ENCODE results near the gene SUGP2.

SUGP2 gene

DNA sequence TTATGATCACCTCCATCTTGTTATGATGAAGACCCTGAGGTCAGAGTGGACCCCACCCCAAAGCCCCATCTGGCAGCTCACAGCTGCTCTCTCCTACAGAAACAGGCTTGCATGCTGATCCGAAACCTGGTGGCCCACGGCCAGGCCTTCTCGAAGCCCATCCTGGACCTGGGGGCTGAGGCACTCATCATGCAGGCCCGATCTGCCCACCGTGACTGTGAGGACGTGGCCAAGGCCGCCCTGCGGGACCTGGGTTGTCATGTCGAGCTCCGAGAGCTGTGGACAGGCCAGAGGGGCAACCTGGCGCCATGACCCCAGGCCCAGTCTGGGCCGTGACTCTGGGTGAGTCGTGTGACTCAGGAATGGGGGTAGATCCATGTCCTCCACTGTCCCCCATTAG lies 24.0 kb upstream of the SUGP2 start:
- Histone ChIP-seq H3K27me3 (ENCODE audit: insufficient read depth, low read length, poor library complexity) (no peaks in the 10 kb centered on the region), H3K4me3 (ENCODE audit: low read length) (no peak overlapping the region), H2AK5ac (ENCODE audit: low read length) (no peak overlapping the region), H3K23ac (ENCODE audit: low read length) (no peak overlapping the region), H3K9ac (ENCODE audit: low read length) (no peak overlapping the region), H3K56ac (ENCODE audit: low read length) (no peak overlapping the region), H3K4me2 (ENCODE audit: low read length) (no peak overlapping the region), H4K8ac (ENCODE audit: low read depth, low read length) (no peak overlapping the region), H3K4me1 (ENCODE audit: control insufficient read depth, low read depth, low read length) (no peaks in the 10 kb centered on the region), H3K4ac (ENCODE audit: low read depth, low read length) (no peak overlapping the region), H3K27ac (ENCODE audit: low read depth, low read length) (no peak overlapping the region), H3K36me3 (ENCODE audit: control insufficient read depth, insufficient read depth, low read length) (peaks cover 14% of the 10 kb centered on the region), H4K5ac (ENCODE audit: low read length) (no peak overlapping the region), H3K79me2 (ENCODE audit: control insufficient read depth, insufficient read depth, low read length) (no peaks in the 10 kb centered on the region), H2BK5ac (ENCODE audit: low read length) (no peak overlapping the region), H2BK120ac (ENCODE audit: low read depth, low read length) (no peak overlapping the region), H2BK15ac (replicated peaks; ENCODE audit: low read depth) (no peak overlapping the region), H3K79me1 (ENCODE audit: low read length) (no peaks in the 10 kb centered on the region), H3K18ac (ENCODE audit: low read length) (no peak overlapping the region)
- no peak for DNase-seq
- no CpG with 5 or more reads among the region's 13 CpGs for WGBS (ENCODE audit: extremely low coverage, insufficient coverage, low lambda C conversion rate)

DNA sequence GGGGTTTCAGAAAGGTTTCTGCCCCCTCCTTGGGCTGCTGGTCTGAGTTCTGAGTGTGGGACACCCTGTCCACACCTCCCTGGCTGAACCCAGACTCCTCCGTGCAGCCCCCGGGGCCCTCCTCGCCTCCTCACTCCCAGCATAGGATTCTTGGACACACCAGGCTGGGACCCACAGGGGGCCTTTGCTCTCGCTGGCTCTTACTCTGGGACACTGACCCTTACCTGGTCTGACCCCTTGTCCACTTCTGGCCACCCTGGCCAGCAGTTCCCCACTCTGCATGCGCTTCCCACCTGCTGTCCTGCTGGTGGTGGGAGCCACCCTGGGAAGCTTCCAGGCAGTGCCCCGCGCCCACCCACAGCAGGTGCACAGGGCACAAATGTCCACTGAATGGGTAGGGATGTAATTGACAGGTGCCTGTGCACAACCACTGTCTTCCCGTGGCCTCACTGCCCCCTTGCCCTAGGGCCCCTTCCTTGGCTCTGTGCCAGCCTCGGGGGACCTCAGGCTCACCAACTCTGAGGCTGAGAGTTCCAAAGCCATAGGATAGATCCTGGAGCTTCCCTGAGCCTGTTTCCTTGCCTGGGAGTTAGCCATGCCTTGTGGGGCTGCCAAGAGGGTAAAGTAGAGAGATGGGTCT lies 23.4 kb upstream of the SUGP2 start:
- no peak overlapping the region for H3K18ac ChIP-seq (ENCODE audit: low read length)
- no peak overlapping the region for H4K5ac ChIP-seq (ENCODE audit: low read length)
- H3K36me3 ChIP-seq (ENCODE audit: control insufficient read depth, insufficient read depth, low read length): peaks cover 14% of the 10 kb centered on the region
- no peak overlapping the region for H3K4ac ChIP-seq (ENCODE audit: low read depth, low read length)
- no peak overlapping the region for H2BK15ac ChIP-seq (replicated peaks; ENCODE audit: low read depth)
- H3K79me1 ChIP-seq (ENCODE audit: low read length): no peaks in the 10 kb centered on the region
- H3K4me2 ChIP-seq (ENCODE audit: low read length): no peak overlapping the region
- H2BK120ac ChIP-seq (ENCODE audit: low read depth, low read length): no peak overlapping the region
- no peaks in the 10 kb centered on the region for H3K27me3 ChIP-seq (ENCODE audit: insufficient read depth, low read length, poor library complexity)
- no CpG with 5 or more reads among the region's 9 CpGs for WGBS (ENCODE audit: extremely low coverage, insufficient coverage, low lambda C conversion rate)
- H3K27ac ChIP-seq (ENCODE audit: low read depth, low read length): no peak overlapping the region
- H3K4me3 ChIP-seq (ENCODE audit: low read length): no peak overlapping the region
- H2AK5ac ChIP-seq (ENCODE audit: low read length): no peak overlapping the region
- no peak overlapping the region for H3K56ac ChIP-seq (ENCODE audit: low read length)
- DNase-seq: no peak
- no peaks in the 10 kb centered on the region for H3K79me2 ChIP-seq (ENCODE audit: control insufficient read depth, insufficient read depth, low read length)
- H3K23ac ChIP-seq (ENCODE audit: low read length): no peak overlapping the region
- no peaks in the 10 kb centered on the region for H3K4me1 ChIP-seq (ENCODE audit: control insufficient read depth, low read depth, low read length)
- no peak overlapping the region for H3K9ac ChIP-seq (ENCODE audit: low read length)
- H2BK5ac ChIP-seq (ENCODE audit: low read length): no peak overlapping the region
- no peak overlapping the region for H4K8ac ChIP-seq (ENCODE audit: low read depth, low read length)

DNA sequence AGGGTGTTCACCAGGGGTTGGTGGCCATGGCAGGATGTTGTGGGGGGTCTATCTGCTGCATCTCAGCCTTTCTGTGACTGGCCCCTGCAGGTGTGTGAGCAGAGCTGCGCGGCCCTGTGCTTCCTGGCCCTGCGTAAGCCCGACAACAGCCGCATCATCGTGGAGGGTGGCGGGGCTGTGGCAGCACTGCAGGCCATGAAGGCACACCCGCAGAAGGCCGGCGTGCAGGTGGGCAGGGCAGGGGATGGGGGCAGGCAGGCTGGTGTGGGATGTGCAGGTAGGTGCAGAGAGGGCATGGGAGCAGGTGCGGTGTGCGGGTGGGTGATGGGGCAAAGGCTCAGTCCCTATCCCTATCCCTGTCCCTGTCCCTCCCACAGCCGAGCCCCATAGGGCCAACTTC lies 22.4 kb upstream of the SUGP2 start:
- Histone ChIP-seq H4K8ac (ENCODE audit: low read depth, low read length) (no peak overlapping the region), H2BK120ac (ENCODE audit: low read depth, low read length) (no peak overlapping the region), H3K18ac (ENCODE audit: low read length) (no peak overlapping the region), H3K23ac (ENCODE audit: low read length) (no peak overlapping the region), H3K79me1 (ENCODE audit: low read length) (no peaks in the 10 kb centered on the region), H2BK15ac (replicated peaks; ENCODE audit: low read depth) (no peak overlapping the region), H3K9ac (ENCODE audit: low read length) (no peak overlapping the region), H3K27ac (ENCODE audit: low read depth, low read length) (no peak overlapping the region), H2BK5ac (ENCODE audit: low read length) (no peak overlapping the region), H4K5ac (ENCODE audit: low read length) (no peak overlapping the region), H3K4me3 (ENCODE audit: low read length) (no peak overlapping the region), H3K36me3 (ENCODE audit: control insufficient read depth, insufficient read depth, low read length) (peaks cover 17% of the 10 kb centered on the region), H3K56ac (ENCODE audit: low read length) (no peak overlapping the region), H3K4me1 (ENCODE audit: control insufficient read depth, low read depth, low read length) (no peaks in the 10 kb centered on the region), H3K4ac (ENCODE audit: low read depth, low read length) (no peak overlapping the region), H2AK5ac (ENCODE audit: low read length) (no peak overlapping the region), H3K79me2 (ENCODE audit: control insufficient read depth, insufficient read depth, low read length) (no peaks in the 10 kb centered on the region), H3K27me3 (ENCODE audit: insufficient read depth, low read length, poor library complexity) (no peaks in the 10 kb centered on the region), H3K4me2 (ENCODE audit: low read length) (no peak overlapping the region)
- no CpG with 5 or more reads among the region's 13 CpGs for WGBS (ENCODE audit: extremely low coverage, insufficient coverage, low lambda C conversion rate)
- no peak for DNase-seq

DNA sequence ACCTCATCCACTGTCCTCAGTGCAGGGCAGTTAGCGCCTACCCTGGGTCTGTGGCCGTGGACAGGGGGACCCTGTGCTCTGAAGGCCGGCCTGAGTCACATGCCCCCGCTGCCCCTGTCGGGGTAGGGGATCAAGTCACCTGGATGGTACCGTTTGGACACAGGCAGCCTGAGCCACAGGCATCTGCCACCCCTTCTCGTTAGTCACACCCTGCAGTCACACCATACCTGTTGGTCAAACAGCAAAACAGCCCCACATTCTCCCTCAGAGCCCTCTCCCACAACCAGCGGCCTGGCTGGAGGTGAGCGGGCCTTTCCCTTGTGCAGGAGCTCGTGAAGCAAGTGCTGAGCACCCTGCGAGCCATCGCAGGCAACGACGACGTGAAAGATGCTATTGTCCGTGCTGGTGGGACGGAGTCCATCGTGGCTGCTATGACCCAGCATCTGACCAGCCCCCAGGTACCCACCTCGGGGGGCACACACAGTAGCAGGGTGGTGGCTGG lies 21.7 kb upstream of the SUGP2 start:
- no peak overlapping the region for H3K4me3 ChIP-seq (ENCODE audit: low read length)
- H3K56ac ChIP-seq (ENCODE audit: low read length): no peak overlapping the region
- H2BK15ac ChIP-seq (replicated peaks; ENCODE audit: low read depth): no peak overlapping the region
- H3K79me2 ChIP-seq (ENCODE audit: control insufficient read depth, insufficient read depth, low read length): no peaks in the 10 kb centered on the region
- no peak overlapping the region for H3K23ac ChIP-seq (ENCODE audit: low read length)
- no peak overlapping the region for H2AK5ac ChIP-seq (ENCODE audit: low read length)
- H4K8ac ChIP-seq (ENCODE audit: low read depth, low read length): no peak overlapping the region
- H3K27ac ChIP-seq (ENCODE audit: low read depth, low read length): no peak overlapping the region
- H2BK5ac ChIP-seq (ENCODE audit: low read length): no peak overlapping the region
- WGBS (ENCODE audit: extremely low coverage, insufficient coverage, low lambda C conversion rate): no CpG with 5 or more reads among the region's 19 CpGs
- H3K79me1 ChIP-seq (ENCODE audit: low read length): no peaks in the 10 kb centered on the region
- no peak overlapping the region for H3K9ac ChIP-seq (ENCODE audit: low read length)
- H3K27me3 ChIP-seq (ENCODE audit: insufficient read depth, low read length, poor library complexity): no peaks in the 10 kb centered on the region
- H3K36me3 ChIP-seq (ENCODE audit: control insufficient read depth, insufficient read depth, low read length): peaks cover 17% of the 10 kb centered on the region
- H3K4me2 ChIP-seq (ENCODE audit: low read length): no peak overlapping the region
- H3K4ac ChIP-seq (ENCODE audit: low read depth, low read length): no peak overlapping the region
- H3K4me1 ChIP-seq (ENCODE audit: control insufficient read depth, low read depth, low read length): no peaks in the 10 kb centered on the region
- H2BK120ac ChIP-seq (ENCODE audit: low read depth, low read length): no peak overlapping the region
- no peak overlapping the region for H4K5ac ChIP-seq (ENCODE audit: low read length)
- H3K18ac ChIP-seq (ENCODE audit: low read length): no peak overlapping the region
- no peak for DNase-seq

DNA sequence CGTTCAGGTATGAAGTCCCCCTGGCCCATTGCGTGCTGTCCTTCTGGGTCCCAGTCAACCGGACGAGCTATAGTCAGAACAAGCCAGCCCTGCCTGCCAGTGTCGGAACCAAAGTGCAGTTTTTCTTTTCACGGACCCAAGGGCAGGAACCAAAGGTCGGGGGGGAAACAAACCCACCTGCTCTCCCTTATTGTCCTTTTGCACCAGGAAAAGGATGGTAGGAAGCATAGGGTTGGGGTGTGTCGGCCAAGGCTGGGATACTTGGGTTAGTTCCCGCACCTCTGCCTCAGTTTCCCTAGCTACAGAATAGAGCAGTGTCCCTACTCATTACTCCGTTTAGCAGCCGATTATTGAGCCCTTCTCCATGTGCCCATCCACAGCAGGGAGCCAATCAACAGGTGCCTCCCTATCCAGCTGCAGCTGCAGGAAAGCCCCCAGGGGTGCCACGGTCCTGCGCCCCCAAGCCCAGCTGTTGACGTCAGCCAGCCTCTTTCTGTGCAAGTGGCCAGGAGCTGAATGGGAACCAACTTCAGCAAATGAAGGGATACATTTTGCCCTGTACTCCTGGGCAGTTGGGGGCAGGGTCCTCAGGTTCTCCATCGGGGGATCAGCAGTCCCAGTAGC lies 21.1 kb upstream of the SUGP2 start:
- Histone ChIP-seq H4K5ac (ENCODE audit: low read length) (no peak overlapping the region), H3K36me3 (ENCODE audit: control insufficient read depth, insufficient read depth, low read length) (peaks cover 17% of the 10 kb centered on the region), H3K18ac (ENCODE audit: low read length) (no peak overlapping the region), H3K79me1 (ENCODE audit: low read length) (no peaks in the 10 kb centered on the region), H3K4me2 (ENCODE audit: low read length) (no peak overlapping the region), H2BK120ac (ENCODE audit: low read depth, low read length) (no peak overlapping the region), H3K27me3 (ENCODE audit: insufficient read depth, low read length, poor library complexity) (no peaks in the 10 kb centered on the region), H4K8ac (ENCODE audit: low read depth, low read length) (no peak overlapping the region), H2BK5ac (ENCODE audit: low read length) (no peak overlapping the region), H3K9ac (ENCODE audit: low read length) (no peak overlapping the region), H3K4me1 (ENCODE audit: control insufficient read depth, low read depth, low read length) (no peaks in the 10 kb centered on the region), H3K79me2 (ENCODE audit: control insufficient read depth, insufficient read depth, low read length) (no peaks in the 10 kb centered on the region), H3K4me3 (ENCODE audit: low read length) (no peak overlapping the region), H3K27ac (ENCODE audit: low read depth, low read length) (no peak overlapping the region), H3K23ac (ENCODE audit: low read length) (no peak overlapping the region), H2AK5ac (ENCODE audit: low read length) (no peak overlapping the region), H3K4ac (ENCODE audit: low read depth, low read length) (no peak overlapping the region), H2BK15ac (replicated peaks; ENCODE audit: low read depth) (no peak overlapping the region), H3K56ac (ENCODE audit: low read length) (no peak overlapping the region)
- no CpG with 5 or more reads among the region's 15 CpGs for WGBS (ENCODE audit: extremely low coverage, insufficient coverage, low lambda C conversion rate)
- no peak for DNase-seq
